Measurements from ENCODE around the gene MAP4K3. TPM values are rescaled to one million over a fixed set of nuclear protein-coding genes. Genes with fewer than 3 reads are reported as not detected.

Gene MAP4K3
- total RNA-seq, 1 donor from 2014 or later, result 63.6 TPM

DNA sequence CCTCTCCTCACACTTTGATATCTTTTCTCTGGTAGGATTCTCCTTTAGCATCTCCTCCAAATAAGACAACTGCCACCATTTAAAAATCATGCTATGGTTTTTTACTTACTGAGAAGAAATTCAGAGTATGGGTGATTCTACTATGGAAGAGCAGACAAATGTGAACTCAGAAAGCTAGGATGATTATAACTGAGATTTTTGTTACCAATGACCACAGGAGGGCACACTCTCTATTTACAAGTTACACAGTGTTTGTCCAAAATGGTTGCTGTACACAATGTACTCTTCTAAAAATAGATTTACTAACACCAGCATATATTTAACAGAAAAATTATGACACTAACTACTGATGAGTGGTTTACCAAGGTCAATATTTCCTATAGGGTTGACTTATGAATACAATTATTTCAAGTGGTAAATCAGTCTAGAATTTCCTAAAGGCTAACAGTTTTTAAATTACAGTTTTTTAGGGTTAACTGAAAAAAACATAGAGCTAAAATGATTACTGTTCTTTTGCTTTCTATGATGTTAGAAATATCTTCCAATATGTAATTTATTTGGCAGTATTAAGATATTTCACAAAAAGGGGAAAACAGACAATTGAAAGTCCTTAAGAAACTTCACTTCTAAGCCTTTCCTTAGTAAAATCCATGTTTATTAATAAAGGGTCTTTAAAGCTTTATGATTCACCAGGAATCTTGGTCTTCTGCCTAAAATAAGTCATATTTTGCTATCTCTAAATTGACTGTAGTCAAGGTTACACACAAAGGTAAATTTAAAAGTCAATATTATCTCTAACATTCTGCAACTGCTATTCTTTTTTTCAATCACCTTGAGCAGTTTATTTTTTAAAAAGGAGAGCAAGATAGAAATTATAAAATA is 57.2 kb downstream of the MAP4K3 start:
- no peak for DNase-seq (ENCODE audit: low spot score, unreplicated experiment)
- no peak overlapping the region for H3K4me3 Mint-ChIP-seq (ENCODE audit: low read depth)
- H3K27ac Mint-ChIP-seq, result no peak overlapping the region
- H3K36me3 Mint-ChIP-seq (ENCODE audit: insufficient read depth), result peaks cover 14% of the 10 kb centered on the region
- peaks cover 8% of the 10 kb centered on the region for H3K9me3 Mint-ChIP-seq (ENCODE audit: low read depth)
- TF ChIP-seq, protein P1, sequence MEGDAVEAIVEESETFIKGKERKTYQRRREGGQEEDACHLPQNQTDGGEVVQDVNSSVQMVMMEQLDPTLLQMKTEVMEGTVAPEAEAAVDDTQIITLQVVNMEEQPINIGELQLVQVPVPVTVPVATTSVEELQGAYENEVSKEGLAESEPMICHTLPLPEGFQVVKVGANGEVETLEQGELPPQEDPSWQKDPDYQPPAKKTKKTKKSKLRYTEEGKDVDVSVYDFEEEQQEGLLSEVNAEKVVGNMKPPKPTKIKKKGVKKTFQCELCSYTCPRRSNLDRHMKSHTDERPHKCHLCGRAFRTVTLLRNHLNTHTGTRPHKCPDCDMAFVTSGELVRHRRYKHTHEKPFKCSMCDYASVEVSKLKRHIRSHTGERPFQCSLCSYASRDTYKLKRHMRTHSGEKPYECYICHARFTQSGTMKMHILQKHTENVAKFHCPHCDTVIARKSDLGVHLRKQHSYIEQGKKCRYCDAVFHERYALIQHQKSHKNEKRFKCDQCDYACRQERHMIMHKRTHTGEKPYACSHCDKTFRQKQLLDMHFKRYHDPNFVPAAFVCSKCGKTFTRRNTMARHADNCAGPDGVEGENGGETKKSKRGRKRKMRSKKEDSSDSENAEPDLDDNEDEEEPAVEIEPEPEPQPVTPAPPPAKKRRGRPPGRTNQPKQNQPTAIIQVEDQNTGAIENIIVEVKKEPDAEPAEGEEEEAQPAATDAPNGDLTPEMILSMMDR (IDR thresholded peaks at IDR 0.05; ENCODE audit: unreplicated experiment), result peak; percentile 68
- H3K4me1 Mint-ChIP-seq (ENCODE audit: low read depth), result peaks cover 23% of the 10 kb centered on the region
- H3K27me3 Mint-ChIP-seq, result no peaks in the 10 kb centered on the region

DNA sequence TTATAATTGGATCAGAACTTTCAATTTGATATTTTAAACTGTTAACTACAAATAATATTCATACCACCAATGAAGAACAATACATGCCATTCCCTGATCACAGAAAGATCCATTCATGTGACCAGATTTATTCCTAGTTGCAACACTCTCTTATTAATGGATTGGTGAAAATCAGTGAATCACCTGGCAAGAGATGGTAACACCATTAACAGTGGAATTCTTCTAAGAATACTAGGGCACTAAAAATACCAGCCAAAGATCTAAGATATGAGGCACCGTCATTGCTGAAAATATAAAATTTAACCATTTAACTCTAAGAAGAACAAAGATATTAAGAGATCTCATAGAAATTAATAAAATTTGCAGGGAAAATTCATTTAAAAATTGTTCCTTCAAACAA is 58.1 kb downstream of the MAP4K3 start:
- Mint-ChIP-seq H3K4me1 (ENCODE audit: low read depth) (peaks cover 23% of the 10 kb centered on the region), H3K4me3 (ENCODE audit: low read depth) (no peak overlapping the region), H3K27ac (no peak overlapping the region), H3K36me3 (ENCODE audit: insufficient read depth) (peaks cover 15% of the 10 kb centered on the region), H3K9me3 (ENCODE audit: low read depth) (peaks cover 6% of the 10 kb centered on the region), H3K27me3 (no peaks in the 10 kb centered on the region)
- DNase-seq (ENCODE audit: low spot score, unreplicated experiment), result no peak
- TF ChIP-seq, protein P1 (IDR thresholded peaks at IDR 0.05; ENCODE audit: unreplicated experiment), result no peak

DNA sequence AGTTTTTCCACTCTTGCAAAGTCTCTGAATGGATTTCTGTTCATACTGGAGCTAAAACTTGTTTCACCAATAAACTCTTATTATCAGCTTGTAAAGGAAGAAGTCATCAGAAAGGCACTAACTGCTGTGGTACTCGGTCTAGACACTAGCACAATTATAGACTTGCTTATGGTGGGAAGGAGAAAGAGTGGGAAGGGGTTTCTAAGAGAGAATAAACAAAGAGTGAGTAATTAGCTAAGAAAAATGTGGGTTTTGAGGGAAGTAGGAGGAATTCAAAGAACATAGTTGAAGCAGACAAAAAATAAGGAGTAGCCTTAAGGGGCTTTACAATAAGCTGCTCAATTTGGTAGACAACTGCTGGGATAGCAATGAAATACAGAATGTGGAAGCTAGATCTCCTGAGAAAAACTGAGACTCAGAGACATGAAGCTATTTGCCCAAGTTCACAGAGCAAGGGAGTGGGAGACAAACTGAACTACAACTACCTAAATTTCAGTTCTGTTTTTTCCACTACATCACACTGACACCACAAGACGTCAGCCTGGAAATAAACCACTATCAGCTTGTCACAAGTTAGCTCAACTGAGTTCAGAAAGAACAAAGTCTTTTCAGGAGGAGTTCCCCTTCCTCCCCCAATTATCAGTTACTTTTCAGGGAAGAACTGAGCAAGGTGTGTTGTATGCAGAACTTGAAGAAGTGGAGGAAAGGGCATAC is 59.7 kb downstream of the MAP4K3 start:
- Mint-ChIP-seq H3K9me3 (ENCODE audit: low read depth) (peaks cover 18% of the 10 kb centered on the region), H3K4me3 (ENCODE audit: low read depth) (no peak overlapping the region), H3K27me3 (no peaks in the 10 kb centered on the region), H3K27ac (peak overlapping the region; percentile 15), H3K36me3 (ENCODE audit: insufficient read depth) (peaks cover 31% of the 10 kb centered on the region), H3K4me1 (ENCODE audit: low read depth) (peaks cover 23% of the 10 kb centered on the region)
- TF ChIP-seq, protein P1 (IDR thresholded peaks at IDR 0.05; ENCODE audit: unreplicated experiment), result no peak
- no peak for DNase-seq (ENCODE audit: low spot score, unreplicated experiment)

DNA sequence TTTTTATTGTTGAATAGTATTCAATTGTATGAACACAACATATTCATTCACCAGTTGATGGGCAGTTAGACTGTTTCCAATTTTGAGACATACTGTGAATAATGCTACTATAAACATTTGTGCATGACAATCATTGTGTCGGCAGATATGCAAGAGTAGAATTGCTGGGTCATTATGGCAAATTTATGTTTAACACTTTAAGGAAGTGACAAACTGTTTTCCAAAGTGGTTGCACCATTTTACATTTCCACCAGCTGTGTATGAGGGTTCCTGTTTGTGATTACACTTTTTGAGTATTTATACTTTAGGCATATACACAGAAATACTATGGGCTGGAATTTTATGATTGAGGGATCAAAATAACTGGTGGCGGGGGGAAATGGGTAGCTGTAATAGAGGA is 61.2 kb downstream of the MAP4K3 start:
- TF ChIP-seq, protein P1 (IDR thresholded peaks at IDR 0.05; ENCODE audit: unreplicated experiment), result no peak
- Mint-ChIP-seq H3K9me3 (ENCODE audit: low read depth) (peaks cover 20% of the 10 kb centered on the region), H3K4me3 (ENCODE audit: low read depth) (no peak overlapping the region), H3K27me3 (no peaks in the 10 kb centered on the region), H3K36me3 (ENCODE audit: insufficient read depth) (peaks cover 39% of the 10 kb centered on the region), H3K4me1 (ENCODE audit: low read depth) (peaks cover 19% of the 10 kb centered on the region), H3K27ac (peak overlapping the region; percentile 84)
- DNase-seq (ENCODE audit: low spot score, unreplicated experiment), result no peak

DNA sequence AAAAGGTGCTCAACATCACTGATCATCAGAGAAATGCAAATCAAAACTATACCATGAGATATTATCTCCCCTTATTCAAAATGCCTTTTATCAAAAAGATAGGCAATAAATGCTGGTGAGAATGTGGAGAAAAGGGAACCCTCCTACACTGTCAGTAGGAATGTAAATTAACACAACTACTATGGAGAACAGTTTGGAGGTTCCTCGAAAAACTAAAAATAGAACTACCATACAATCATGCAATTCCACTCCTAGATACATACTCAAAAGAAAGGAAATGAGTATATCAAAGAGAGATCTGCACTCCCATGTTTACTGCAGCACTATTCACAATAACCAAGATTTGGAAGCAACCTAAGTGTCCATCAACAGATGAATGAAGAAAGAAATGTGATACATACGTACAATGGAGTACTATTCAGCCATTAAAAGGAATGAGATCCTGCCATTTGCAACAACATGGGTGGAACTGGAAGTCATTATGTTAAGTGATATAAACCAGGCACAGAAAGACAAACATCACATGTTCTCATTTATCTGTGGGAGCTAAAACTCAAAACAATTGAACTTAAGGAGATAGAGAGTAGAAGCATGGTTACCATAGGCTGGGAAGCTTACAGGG is 63.8 kb downstream of the MAP4K3 start:
- Mint-ChIP-seq H3K27me3 (no peaks in the 10 kb centered on the region), H3K27ac (no peak overlapping the region), H3K36me3 (ENCODE audit: insufficient read depth) (peaks cover 46% of the 10 kb centered on the region), H3K4me1 (ENCODE audit: low read depth) (peaks cover 6% of the 10 kb centered on the region), H3K4me3 (ENCODE audit: low read depth) (no peak overlapping the region), H3K9me3 (ENCODE audit: low read depth) (peaks cover 20% of the 10 kb centered on the region)
- TF ChIP-seq, protein P1 (IDR thresholded peaks at IDR 0.05; ENCODE audit: unreplicated experiment), result no peak
- no peak for DNase-seq (ENCODE audit: low spot score, unreplicated experiment)

Data from progenitor cell of endocrine pancreas (in vitro differentiated cells).